Keratinocyte (primary cell): ENCODE measurements around the gene EPC2. TPM values are rescaled to one million over a fixed set of nuclear protein-coding genes. Genes with fewer than 3 reads are reported as not detected.

Experiments used
- DNase-seq: peaks from one replicate; pipeline ENCODE4 v3.0.0-alpha.2; 2011; ENCODE audit warnings: low read depth, missing footprints, low spot score
- FAIRE-seq: peaks from 2 replicates; lab custom pipeline; 2011; peaks lifted over from hg19 to GRCh38; lab: Jason Lieb, UNC
- H2AFZ ChIP-seq: 2 replicates; pipeline ENCODE4 v1.6.0; 2012; ENCODE audit warnings: low read length, control low read depth, inconsistent platforms; ENCODE audit not compliant: control insufficient read depth
- H3K27ac ChIP-seq: 2 replicates; pipeline ENCODE4 v1.5.1; 2011; ENCODE audit warnings: low read length; ENCODE audit not compliant: control insufficient read depth, insufficient read depth
- H3K27me3 ChIP-seq: 3 replicates; pipeline ENCODE4 v1.6.0; 2011; ENCODE audit warnings: low read length; ENCODE audit not compliant: control insufficient read depth, insufficient read depth; ENCODE audit errors: extremely low read depth
- H3K36me3 ChIP-seq, 2 experiments: 2 replicates in 1 of 2; 3 replicates in 1 of 2; pipeline ENCODE4 v1.5.1; 2011; ENCODE audit warnings: low read length in 2 of 2, mild to moderate bottlenecking in 1 of 2; ENCODE audit not compliant: control insufficient read depth in 2 of 2, insufficient read depth in 2 of 2; ENCODE audit errors: extremely low read depth in 1 of 2
- H3K4me1 ChIP-seq: 3 replicates; pipeline ENCODE4 v1.5.1; 2011; ENCODE audit warnings: low read length; ENCODE audit not compliant: control insufficient read depth, insufficient read depth; ENCODE audit errors: extremely low read depth
- H3K4me2 ChIP-seq: 3 replicates; pipeline ENCODE4 v1.6.0; 2011; ENCODE audit warnings: low read depth, low read length; ENCODE audit not compliant: control insufficient read depth, insufficient read depth; ENCODE audit errors: extremely low read depth
- H3K4me3 ChIP-seq, 3 experiments: fragments of 200-600 bp in 1 of 3; sonication (generic) in 1 of 3; 2 replicates in 2 of 3; 3 replicates in 1 of 3; pipeline ENCODE4 v1.5.1; 2011 to 2016; ENCODE audit warnings: low read length in 3 of 3, mild to moderate bottlenecking in 3 of 3, control low read depth in 2 of 3, inconsistent platforms in 1 of 3, low read depth in 1 of 3, mixed read lengths in 1 of 3, mixed run types in 1 of 3, moderate library complexity in 1 of 3; ENCODE audit not compliant: control insufficient read depth in 2 of 3, insufficient read depth in 2 of 3; ENCODE audit errors: extremely low read depth in 1 of 3
- H3K79me2 ChIP-seq: 2 replicates; pipeline ENCODE4 v1.6.0; 2012; ENCODE audit warnings: low read length; ENCODE audit not compliant: control insufficient read depth, insufficient read depth
- H3K9ac ChIP-seq: 3 replicates; pipeline ENCODE4 v1.6.0; 2011; ENCODE audit warnings: low read length; ENCODE audit not compliant: control insufficient read depth, insufficient read depth; ENCODE audit errors: extremely low read depth
- H3K9me1 ChIP-seq: 3 replicates; pipeline ENCODE4 v1.6.0; 2011; ENCODE audit warnings: low read length; ENCODE audit not compliant: control insufficient read depth, insufficient read depth; ENCODE audit errors: extremely low read depth
- H3K9me3 ChIP-seq: 2 replicates; pipeline ENCODE4 v1.5.1; 2012; ENCODE audit warnings: low read depth, low read length; ENCODE audit not compliant: control insufficient read depth
- H4K20me1 ChIP-seq: 3 replicates; pipeline ENCODE4 v1.6.0; 2011; ENCODE audit warnings: low read length; ENCODE audit not compliant: control insufficient read depth, insufficient read depth; ENCODE audit errors: extremely low read depth
- CTCF ChIP-seq, 3 experiments: IDR thresholded peaks in 1 of 3; conservative IDR thresholded peaks in 1 of 3; optimal IDR thresholded peaks in 1 of 3; 2 replicates in 2 of 3; 3 replicates in 1 of 3; pipeline versions ENCODE3 to v1.5.1; 2011; ENCODE audit warnings: low read length in 3 of 3, mild to moderate bottlenecking in 3 of 3, moderate library complexity in 2 of 3, control low read depth in 1 of 3, inconsistent platforms in 1 of 3; ENCODE audit not compliant: insufficient read depth in 2 of 3; ENCODE audit errors: extremely low read depth in 1 of 3
- EZH2 ChIP-seq: IDR thresholded peaks from one replicate; pipeline ENCODE4 v1.6.1; 2012; ENCODE audit warnings: inconsistent platforms, mild to moderate bottlenecking, low read length, moderate library complexity
- dilution Hi-C: fragments of 300-500 bp; cut with MboI; formaldehyde crosslinking; loops from one replicate; pipeline ENCODE4 v1.7.0; 2020; ENCODE audit warnings: low sequenced_read_pairs; ENCODE audit not compliant: extremely low pct_ligation_motif_present
- polyA plus RNA-seq, 5 experiments: library from polyadenylated mRNA; depleted of rRNA in 3 of 5; stranded (reverse) in 3 of 5; stranded (forward) in 1 of 5; unstranded in 1 of 5; fragments of >200 nt; gene quantifications; 1 replicate in 1 of 5; 2 replicates in 3 of 5; 3 replicates in 1 of 5; pipeline versions ENCODE4 v1.2.1 to v1.2.3, GENCODE V29; 2011 to 2012; ENCODE audit warnings: missing spikeins in 2 of 5, low read depth in 1 of 5, low replicate concordance in 1 of 5

Gene EPC2
- polyA plus RNA-seq, 1 donor (not counting 4 experiments of a cell fraction or from before 2014, with no cell fraction given): 13.1 TPM

GRCh38 chr2:148817210-148817708, 172.7 kb downstream of the EPC2 start:
- no peaks in the 10 kb centered on the region for H3K9me3 ChIP-seq
- no peak overlapping the region for H3K9ac ChIP-seq
- TF ChIP-seq EZH2 (no peak), CTCF (optimal IDR thresholded peaks at IDR 0.05 in 1 of 3, IDR thresholded peaks at IDR 0.05 in 1 of 3, conservative IDR thresholded peaks at IDR 0.05 in 1 of 3; ENCODE audit: extremely low read depth in 1 of 3, insufficient read depth in 2 of 3, low read length in 3 of 3) (no peak)
- no peak overlapping the region for H2AFZ ChIP-seq
- dilution Hi-C loops: no loop called here
- FAIRE-seq: no peak
- no peaks in the 10 kb centered on the region for H4K20me1 ChIP-seq
- no peak overlapping the region for H3K4me3 ChIP-seq
- H3K27ac ChIP-seq: no peak overlapping the region
- H3K36me3 ChIP-seq: no peaks in the 10 kb centered on the region
- no peak overlapping the region for H3K4me2 ChIP-seq
- peaks cover 3% of the 10 kb centered on the region for H3K27me3 ChIP-seq
- H3K9me1 ChIP-seq: no peaks in the 10 kb centered on the region
- no peaks in the 10 kb centered on the region for H3K4me1 ChIP-seq
- no peak for DNase-seq
- no peaks in the 10 kb centered on the region for H3K79me2 ChIP-seq

GRCh38 chr2:148819019-148819585, 174.6 kb downstream of the EPC2 start:
- H3K4me1 ChIP-seq: no peaks in the 10 kb centered on the region
- FAIRE-seq (no peak), DNase-seq (no peak)
- no peak overlapping the region for H3K27ac ChIP-seq
- no peak overlapping the region for H3K4me2 ChIP-seq
- no peaks in the 10 kb centered on the region for H3K79me2 ChIP-seq
- no peaks in the 10 kb centered on the region for H3K9me1 ChIP-seq
- H3K27me3 ChIP-seq: peaks cover 3% of the 10 kb centered on the region
- H2AFZ ChIP-seq: no peak overlapping the region
- H3K9me3 ChIP-seq: no peaks in the 10 kb centered on the region
- H3K9ac ChIP-seq: no peak overlapping the region
- H3K36me3 ChIP-seq: no peaks in the 10 kb centered on the region
- no peaks in the 10 kb centered on the region for H4K20me1 ChIP-seq
- no peak overlapping the region for H3K4me3 ChIP-seq
- dilution Hi-C loops: no loop called here
- no peak for TF ChIP-seq CTCF (optimal IDR thresholded peaks at IDR 0.05 in 1 of 3, IDR thresholded peaks at IDR 0.05 in 1 of 3, conservative IDR thresholded peaks at IDR 0.05 in 1 of 3; ENCODE audit: extremely low read depth in 1 of 3, insufficient read depth in 2 of 3, low read length in 3 of 3)
